ENCODE measurements around the gene AP3S2.

The AP3S2 gene

DNA sequence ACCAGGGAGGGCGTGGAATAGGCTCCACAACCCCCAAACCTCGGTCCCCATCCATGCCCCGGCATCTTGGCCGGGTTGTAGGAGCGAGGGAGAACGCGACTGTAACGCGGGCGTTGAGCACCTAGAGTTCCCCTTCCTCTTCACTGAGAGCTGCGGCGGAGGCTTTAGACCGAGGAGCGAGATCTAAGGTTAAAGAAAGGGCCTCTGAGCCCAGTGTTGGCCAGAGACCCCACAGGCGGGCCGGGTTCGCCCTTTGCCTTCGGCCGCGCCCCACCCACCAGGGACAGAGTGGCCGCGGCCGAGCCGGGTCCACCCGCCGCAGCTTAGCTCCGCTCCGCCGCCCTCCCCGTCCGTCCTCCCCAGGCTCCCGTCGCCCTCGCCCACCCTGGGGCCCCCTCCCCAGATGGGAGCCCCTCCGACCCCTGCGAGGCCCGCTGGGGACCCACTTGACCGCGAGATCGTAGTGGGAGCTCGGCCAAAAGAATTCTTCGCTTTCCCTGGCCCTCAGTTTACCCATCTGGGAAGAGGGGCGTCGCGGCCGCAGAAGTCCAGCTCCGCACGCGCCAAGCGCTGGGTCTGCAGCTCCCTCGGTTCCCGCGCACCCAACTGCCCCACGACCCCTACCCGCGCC is 79.6 kb downstream of the AP3S2 start:
- no peak for DNase-seq (ENCODE audit: low spot score)

DNA sequence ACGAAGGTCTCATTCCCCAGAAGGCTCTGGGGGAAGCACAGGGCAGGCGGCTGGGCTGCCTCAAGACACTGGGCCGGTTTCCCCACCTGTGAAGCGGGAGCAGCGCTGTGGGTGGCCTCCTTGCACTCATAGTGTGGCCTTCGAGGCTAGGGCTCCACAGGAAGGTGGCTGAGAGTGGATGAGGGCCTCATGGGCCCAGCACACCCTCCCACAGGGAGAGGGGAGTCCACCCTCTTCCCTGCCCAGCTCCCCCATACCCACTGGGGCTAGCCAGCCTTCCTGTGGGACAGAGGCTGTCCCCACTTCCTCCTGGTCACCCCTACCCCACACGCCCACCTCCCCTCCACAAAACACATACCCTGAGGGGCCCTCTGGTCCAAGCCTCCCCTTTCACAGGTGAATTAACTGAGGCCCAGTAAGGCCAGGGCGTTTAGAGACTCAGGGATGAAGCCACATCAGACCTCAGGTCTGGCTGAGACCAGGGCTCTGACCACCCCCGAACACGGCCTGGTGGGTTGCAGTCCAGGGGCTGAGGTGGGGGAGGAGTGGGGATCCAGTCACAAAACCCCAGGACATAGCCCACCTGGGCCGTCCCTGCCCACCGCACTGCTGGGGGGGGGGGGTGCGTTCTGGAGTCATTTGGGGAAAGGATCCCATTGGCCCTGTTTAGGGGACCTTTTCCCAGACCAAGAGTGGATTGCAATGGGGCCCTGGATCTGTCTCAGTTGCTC is 80.2 kb downstream of the AP3S2 start:
- DNase-seq (ENCODE audit: low spot score): no peak

DNA sequence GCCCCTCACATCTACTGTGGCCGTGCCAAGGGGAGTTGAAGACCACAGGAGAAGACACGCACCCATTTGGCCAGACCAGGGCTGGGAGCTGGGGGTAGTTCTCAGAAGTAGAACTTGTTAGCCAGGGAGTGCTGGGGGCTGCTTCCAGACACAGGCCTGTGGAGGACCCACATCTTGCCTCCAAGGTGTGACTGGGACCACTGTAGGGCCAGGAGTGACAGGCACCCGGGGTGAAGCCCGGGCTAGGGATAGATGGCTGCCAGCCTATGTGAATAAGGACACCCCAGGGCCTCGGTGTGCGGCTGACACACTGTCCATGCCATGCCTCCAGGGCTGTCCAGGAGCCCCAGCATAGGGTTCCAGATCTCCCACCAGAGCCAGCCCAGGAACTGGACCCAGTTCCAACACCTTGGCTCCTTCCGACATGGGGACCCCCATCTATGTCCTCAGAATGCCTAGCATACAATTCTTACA is 80.9 kb downstream of the AP3S2 start:
- DNase-seq (ENCODE audit: low spot score): no peak

DNA sequence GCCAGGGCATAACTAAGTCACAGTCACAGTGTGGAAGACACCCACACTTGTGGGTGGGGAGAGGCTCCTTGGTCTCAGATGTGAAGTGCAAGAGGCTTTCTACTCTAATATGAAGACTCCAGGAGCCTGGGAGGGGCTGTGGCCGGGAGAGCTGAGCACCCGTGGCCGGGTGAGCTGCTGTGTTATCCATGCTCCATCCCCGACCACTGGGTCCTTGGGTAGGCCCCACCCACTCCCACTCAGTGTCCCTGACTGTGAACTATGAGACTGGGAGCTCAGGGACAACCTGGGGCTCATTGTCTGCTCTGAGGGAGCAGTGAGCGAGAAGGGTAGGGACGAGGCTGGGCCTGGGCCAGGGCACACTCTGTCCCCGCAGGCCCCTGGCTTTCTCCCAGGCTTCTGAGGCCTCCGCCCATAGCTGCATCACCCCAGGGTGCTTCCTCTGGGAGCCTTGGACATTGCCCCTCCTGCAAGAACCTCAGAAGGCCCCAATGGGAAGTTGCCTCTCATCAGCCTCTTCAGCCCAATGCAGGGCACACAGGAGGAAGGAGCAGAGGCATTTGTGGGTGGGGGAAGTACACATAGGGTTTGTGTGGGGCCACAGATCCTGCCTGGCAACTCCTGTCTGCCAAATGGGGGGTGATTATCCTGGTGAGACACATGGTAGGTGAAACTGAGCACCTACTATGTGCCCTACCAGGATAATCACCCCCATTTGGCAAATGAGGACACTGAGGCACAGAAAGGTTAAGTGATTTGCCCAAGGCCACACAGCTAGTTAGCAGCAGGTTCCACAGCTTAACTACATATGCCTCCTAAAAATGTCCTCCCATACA is 81.6 kb downstream of the AP3S2 start:
- no peak for DNase-seq (ENCODE audit: low spot score)

DNA sequence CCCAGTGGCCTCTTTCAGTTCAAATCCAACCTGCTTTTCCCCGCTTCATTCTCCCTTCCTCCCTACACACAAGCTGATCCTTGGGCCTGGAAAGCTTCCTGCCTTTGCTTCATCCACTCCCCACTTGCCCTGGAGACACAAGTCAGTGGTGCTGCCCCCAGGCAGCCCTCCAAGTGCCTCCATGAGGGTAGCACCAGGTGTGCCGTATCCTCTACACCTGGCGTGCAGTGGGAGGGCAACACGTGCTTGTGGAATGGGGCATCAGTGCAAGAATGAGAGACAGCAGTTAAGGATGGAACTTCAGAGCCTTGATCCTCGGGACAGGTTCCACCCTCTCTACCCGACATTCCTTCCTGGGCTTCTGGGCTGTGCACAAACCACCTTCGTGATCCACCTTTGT is 83.0 kb downstream of the AP3S2 start:
- DNase-seq (ENCODE audit: low spot score): no peak

- DNase-seq (ENCODE audit: low spot score): no peak
These were observed 84.0 kb downstream of the AP3S2 start for GRCh38 chr15:89809787-89810148.

- no peak for DNase-seq (ENCODE audit: low spot score)
These were observed 84.6 kb downstream of the AP3S2 start for GRCh38 chr15:89809093-89809786.

DNA sequence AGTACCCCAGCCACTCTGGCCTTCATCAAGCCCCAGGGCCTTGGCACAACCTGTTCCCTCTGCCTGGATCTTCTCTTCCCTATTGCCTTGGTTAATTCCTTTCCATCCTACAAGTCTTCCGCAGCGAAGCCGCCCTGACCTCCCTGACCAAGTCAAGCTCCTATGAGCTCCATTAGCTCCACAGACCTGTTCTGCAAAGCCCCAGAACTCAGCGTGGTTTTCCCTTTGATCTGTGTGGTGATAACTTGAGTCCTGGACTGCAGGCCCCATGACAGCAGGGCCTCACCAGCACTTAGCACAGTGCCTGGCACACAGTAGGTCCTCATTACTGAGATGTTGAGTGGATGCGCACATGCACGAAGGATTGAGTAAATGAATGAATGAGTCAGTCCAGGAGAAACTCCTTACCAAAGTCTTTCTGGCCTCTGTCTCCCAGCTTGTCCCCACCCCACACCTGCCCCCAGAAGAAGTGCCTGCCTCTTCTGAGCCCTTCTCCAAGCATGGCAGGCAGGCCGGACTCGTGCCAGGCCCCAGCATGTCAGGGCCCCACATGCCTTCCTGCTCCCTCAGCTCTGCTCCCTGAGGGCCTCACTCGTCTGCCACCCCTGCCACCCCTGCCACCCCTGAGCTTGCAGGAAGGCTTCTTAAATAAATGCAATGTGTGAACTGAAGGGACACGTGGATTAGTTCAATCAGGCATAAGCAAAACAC is 85.5 kb downstream of the AP3S2 start:
- DNase-seq (ENCODE audit: low spot score): no peak

GRCh38 chr15:89807689-89808088 is 86.1 kb downstream of the AP3S2 start:
- DNase-seq (ENCODE audit: low spot score): no peak

DNA sequence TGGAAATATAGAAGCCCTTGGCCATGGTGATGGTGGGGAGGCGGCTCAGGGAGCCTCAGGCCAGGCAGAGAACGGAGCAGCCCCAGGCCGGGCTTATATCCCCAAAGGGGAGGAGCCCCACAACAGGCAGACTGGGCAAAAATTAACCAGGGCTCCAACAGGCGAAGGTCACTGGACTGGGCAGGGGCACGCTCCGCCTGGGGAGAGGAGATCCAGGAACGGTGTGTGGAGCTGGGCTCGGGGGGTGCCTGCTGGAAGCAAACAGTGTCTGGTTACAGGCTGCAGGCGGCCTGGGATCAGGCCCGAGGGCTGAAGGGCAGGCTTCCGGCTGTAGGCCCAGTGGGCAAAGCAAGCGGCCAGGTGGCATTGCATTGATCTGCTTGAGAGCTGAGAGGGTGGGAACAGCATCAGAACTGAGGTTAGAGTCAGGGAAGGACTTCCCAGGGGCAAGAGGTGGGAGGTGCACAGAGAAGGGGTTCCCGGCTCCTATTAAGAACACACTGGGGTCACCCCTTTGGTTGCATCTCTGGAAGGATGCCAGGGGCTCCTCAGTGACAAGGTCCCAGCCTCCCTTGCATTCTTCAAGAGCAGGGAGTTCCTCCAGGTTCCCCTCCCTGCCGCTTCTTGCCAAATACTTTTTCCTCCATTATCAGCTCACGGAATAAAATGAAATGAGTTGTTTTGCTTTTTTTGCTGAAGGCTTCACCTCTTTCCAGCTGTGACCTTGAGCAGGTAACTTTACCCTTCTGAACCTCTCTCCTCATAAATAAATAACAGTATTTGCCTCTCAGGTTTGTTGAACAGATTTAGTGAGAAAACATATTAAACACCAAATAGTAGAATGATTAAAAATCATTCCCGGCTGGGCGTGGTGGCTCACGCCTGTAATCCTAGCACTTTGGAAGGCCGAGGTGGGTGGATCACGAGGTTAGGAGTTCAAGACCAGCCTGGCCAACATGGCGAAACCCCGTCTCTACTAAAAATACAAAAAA is 86.9 kb downstream of the AP3S2 start:
- no peak for DNase-seq (ENCODE audit: low spot score)

- DNase-seq (ENCODE audit: low spot score): no peak
These were observed 87.6 kb downstream of the AP3S2 start for GRCh38 chr15:89806210-89806558.

GRCh38 chr15:89805241-89806209 is 88.3 kb downstream of the AP3S2 start:
- DNase-seq (ENCODE audit: low spot score): no peak

DNA sequence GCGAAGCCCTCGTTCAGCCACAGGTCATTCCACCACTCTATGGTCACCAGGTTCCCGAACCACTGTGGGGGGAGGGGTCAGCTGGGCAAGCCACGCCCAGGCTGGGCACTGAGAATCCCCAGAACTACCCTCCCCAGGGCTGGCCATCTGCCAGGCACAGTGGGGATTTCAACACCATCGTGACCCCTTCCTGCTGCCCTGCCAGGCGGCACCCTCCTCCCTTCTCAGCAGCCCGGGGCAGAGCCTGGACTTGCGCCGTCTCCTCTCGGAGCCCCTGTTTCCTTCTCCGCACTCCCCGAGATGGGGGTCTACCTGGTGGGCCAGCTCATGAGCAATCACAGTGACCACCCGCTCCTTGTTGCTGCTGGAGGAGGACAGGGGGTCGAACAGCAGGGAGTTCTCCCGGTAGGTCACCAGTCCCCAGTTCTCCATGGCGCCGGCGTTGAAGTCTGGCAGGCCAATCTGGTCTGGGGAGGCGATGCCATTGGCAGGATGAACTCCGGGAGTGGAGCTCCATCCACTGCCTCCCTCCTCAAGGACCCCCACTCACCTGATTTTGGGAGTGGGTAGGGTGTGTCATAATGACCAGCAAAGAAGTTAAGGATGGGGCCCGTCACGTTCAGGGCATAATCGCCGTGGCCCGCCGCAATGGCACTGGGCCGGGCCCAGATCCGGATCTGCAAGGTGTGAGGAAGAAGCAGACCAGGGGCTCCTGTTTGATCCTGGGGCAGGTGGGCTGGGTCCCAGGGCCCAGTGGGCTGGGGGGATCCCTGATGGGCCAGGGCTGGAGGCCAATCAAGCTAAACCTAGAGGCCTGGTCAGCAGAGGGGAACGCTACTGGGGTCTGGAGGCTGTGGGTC is 89.6 kb downstream of the AP3S2 start:
- no peak for DNase-seq (ENCODE audit: low spot score)

DNA sequence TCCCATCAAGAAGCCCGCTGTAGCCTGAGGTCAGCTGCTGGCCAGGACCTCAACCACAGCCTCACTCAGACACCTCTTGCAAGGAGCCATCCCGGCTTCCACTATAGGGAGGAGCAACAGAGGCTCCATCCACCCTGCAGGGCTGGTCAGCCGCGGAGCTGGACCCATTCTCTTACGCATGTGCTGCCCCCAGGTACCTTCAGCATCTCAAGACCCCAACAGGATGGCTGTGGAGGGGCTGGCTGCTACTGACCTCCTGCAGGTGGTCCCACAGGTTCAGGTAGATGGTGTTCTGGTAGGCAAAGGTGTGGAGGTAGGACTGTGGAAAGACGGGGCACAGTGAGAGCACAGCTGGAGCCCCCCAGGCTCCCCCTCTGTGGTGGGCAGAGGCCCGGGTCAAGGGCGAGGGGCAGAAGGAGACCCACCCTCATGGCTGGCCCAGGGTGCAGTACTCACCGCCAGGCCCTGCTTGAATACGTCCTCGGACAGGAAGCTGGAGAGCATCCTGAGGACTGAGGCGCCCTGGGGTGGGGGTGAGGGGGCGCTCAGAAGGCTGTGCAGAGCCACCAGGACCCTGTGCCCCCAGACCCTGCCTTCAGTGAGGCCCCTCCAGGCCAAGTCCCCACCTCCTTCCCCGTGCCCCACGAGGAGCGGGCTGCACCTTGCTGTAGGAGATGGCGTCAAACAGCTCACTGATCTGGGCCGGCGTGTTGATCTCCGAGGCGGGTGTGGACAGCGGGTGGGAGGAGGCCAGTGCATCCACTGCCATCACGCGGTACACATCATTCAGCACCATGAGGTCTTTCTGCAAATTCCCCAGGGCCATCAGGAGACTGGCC is 90.6 kb downstream of the AP3S2 start:
- no peak for DNase-seq (ENCODE audit: low spot score)

- DNase-seq (ENCODE audit: low spot score): no peak
These were observed 91.4 kb downstream of the AP3S2 start for GRCh38 chr15:89802231-89802928.

DNA sequence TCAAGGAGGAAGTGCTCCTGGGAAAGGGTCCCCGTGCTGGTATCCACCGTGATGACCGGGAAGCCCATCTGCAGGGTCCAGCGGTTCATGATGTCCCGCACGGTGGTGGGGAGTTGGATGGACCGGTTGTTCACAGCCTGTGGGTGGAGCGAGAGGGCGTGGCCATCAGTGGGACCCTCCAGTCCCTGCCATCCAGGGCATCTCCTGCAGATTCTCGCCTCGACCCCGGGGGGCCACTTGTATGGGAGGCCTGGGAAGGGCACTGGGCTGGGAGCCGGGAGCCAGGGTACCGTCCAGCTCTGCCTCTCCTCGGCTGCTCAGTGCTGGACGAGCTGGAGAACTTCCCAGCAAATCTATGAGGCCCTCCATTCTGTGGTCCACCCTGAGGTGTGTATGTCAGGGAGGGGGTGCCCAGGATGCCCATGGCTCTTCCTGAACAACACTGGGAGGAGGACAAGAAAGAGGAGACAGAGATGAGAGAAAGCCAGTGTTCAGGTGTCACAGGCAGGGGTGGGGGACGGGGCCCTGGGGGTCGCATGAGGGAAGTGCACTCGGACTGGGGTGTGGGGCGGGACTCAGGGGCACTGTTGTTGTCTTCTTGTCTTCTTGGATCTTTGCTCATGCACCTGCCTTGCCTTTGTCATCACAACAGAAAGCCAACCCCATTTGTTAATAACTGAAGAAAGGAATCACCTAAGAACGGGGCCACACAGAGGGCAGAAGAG is 92.2 kb downstream of the AP3S2 start:
- DNase-seq (ENCODE audit: low spot score): no peak

All from activated CD4-positive, alpha-beta T cell treated with anti-CD3 and anti-CD28 coated beads, Interleukin-2, Interleukin-4, amounts not matched to agents 100 ng/mL and 50 ng/mL, durations not matched to agents 16 hours and 8 hours (primary cell).